Measurements from ENCODE around the gene TMEM156. TPM values are rescaled to one million over a fixed set of nuclear protein-coding genes. Genes with fewer than 3 reads are reported as not detected.

The TMEM156 gene
- polyA plus RNA-seq, 3 donors, result 0.31 to 1.1 (median 0.43) TPM

DNA sequence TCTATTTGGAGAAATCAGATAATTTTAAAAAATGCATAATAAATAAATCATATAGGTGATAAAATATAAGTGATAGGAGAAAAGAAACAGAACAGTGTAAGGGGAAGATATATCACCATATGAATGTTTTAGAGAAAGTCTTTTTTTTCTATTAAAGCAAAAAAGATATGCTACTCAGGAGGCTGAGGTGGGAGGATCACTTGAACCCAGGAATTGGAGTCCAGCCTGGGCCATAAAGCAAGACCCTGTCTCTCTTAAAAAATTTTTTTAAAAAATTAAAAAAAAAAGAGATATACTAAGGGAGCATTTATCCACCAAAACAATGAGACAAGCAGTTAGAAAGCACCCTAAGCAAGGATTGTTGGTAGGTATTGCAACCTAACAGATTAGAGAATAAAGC, 6.1 kb downstream of the TMEM156 start:
- Histone ChIP-seq H3K9ac (ENCODE audit: insufficient read depth, low read length, poor library complexity, severe bottlenecking) (no peak overlapping the region), H4K20me1 (ENCODE audit: insufficient read depth, low read length) (no peaks in the 10 kb centered on the region), H3K4me3 (replicated peaks in 1 of 3; ENCODE audit: low read depth in 2 of 3, low read length in 3 of 3) (peak overlapping the region in 1 of 3 experiments; percentile 44), H3K4me2 (replicated peaks; ENCODE audit: extremely low read depth, low read length, poor library complexity, severe bottlenecking) (peak overlapping the region; percentile 55), H3K27ac (ENCODE audit: low read depth in 1 of 2, low read length in 2 of 2) (peak overlapping the region in 1 of 2 donors; percentile 64), H3K4me1 (ENCODE audit: control insufficient read depth in 1 of 2, insufficient read depth in 2 of 2, low read length in 2 of 2) (peaks cover 39 to 44% of the 10 kb centered on the region in 2 donors), H3K27me3 (ENCODE audit: control insufficient read depth in 2 of 2, insufficient read depth in 2 of 2, low read length in 2 of 2) (no peaks in the 10 kb centered on the region), H3K36me3 (replicated peaks in 1 of 2; ENCODE audit: control insufficient read depth in 1 of 2, insufficient read depth in 2 of 2, low read length in 2 of 2) (no peaks in the 10 kb centered on the region), H3K79me2 (ENCODE audit: insufficient read depth, low read length) (peaks cover 20% of the 10 kb centered on the region), H3K9me3 (replicated peaks in 1 of 2; ENCODE audit: control insufficient read depth in 1 of 2, insufficient read depth in 1 of 2, low read length in 2 of 2) (no peaks in the 10 kb centered on the region), H2AFZ (ENCODE audit: insufficient read depth, low read depth, low read length, poor library complexity, severe bottlenecking) (no peak overlapping the region)
- TF ChIP-seq, protein P1, sequence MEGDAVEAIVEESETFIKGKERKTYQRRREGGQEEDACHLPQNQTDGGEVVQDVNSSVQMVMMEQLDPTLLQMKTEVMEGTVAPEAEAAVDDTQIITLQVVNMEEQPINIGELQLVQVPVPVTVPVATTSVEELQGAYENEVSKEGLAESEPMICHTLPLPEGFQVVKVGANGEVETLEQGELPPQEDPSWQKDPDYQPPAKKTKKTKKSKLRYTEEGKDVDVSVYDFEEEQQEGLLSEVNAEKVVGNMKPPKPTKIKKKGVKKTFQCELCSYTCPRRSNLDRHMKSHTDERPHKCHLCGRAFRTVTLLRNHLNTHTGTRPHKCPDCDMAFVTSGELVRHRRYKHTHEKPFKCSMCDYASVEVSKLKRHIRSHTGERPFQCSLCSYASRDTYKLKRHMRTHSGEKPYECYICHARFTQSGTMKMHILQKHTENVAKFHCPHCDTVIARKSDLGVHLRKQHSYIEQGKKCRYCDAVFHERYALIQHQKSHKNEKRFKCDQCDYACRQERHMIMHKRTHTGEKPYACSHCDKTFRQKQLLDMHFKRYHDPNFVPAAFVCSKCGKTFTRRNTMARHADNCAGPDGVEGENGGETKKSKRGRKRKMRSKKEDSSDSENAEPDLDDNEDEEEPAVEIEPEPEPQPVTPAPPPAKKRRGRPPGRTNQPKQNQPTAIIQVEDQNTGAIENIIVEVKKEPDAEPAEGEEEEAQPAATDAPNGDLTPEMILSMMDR (IDR thresholded peaks at IDR 0.05), result no peak
- Mint-ChIP-seq H3K4me1 (peaks cover 37% of the 10 kb centered on the region), H3K36me3 (peaks cover 0 to 5% of the 10 kb centered on the region in 2 donors), H3K9me3 (peaks cover 0 to 7% (median 0%) of the 10 kb centered on the region in 7 donors), H3K27me3 (ENCODE audit: low read depth in 3 of 3) (no peaks in the 10 kb centered on the region), H3K27ac (peak overlapping the region in 5 of 7 donors; percentile 64 to 80 (median 76)), H3K4me3 (no peak overlapping the region)
- no peak for DNase-seq
- intact Hi-C loops (cut with micrococcal nuclease), result no loop called here

DNA sequence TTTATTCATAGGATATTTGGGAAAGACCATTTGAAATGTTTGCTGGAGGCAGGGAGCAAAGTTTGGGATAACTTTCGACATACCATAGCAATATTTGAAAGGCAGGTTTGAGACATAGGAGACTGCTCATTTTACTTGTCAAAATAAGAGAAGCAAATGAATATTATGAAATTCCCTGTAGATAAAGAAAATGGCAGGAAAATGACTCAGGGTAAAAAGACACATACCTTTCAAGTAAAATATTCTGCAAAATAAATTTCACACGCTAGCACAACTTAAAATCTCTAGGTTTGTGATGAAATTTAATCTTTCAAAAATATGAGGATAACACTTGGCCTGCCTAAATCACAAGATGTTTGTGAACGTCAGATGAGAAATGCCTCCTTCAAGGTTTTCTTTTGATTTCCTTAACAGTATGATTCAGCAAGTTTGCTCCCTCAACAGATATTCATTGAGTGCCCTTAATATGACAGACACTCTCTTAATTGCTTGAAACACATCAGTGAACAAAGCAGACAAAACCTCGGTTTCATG, 6.6 kb downstream of the TMEM156 start:
- Histone ChIP-seq H2AFZ (ENCODE audit: insufficient read depth, low read depth, low read length, poor library complexity, severe bottlenecking) (peak overlapping the region; percentile 6), H3K9ac (ENCODE audit: insufficient read depth, low read length, poor library complexity, severe bottlenecking) (no peak overlapping the region), H3K9me3 (replicated peaks in 1 of 2; ENCODE audit: control insufficient read depth in 1 of 2, insufficient read depth in 1 of 2, low read length in 2 of 2) (no peaks in the 10 kb centered on the region), H4K20me1 (ENCODE audit: insufficient read depth, low read length) (no peaks in the 10 kb centered on the region), H3K4me1 (ENCODE audit: control insufficient read depth in 1 of 2, insufficient read depth in 2 of 2, low read length in 2 of 2) (peaks cover 39 to 40% of the 10 kb centered on the region in 2 donors), H3K27ac (ENCODE audit: low read depth in 1 of 2, low read length in 2 of 2) (peak overlapping the region in 1 of 2 donors; percentile 64), H3K4me3 (replicated peaks in 1 of 3; ENCODE audit: low read depth in 2 of 3, low read length in 3 of 3) (peak overlapping the region in 2 of 3 experiments; percentile 12 to 44), H3K36me3 (replicated peaks in 1 of 2; ENCODE audit: control insufficient read depth in 1 of 2, insufficient read depth in 2 of 2, low read length in 2 of 2) (no peaks in the 10 kb centered on the region), H3K79me2 (ENCODE audit: insufficient read depth, low read length) (peaks cover 16% of the 10 kb centered on the region), H3K27me3 (ENCODE audit: control insufficient read depth in 2 of 2, insufficient read depth in 2 of 2, low read length in 2 of 2) (no peaks in the 10 kb centered on the region), H3K4me2 (replicated peaks; ENCODE audit: extremely low read depth, low read length, poor library complexity, severe bottlenecking) (peak overlapping the region; percentile 55)
- H3K36me3 Mint-ChIP-seq, result peaks cover 0 to 5% of the 10 kb centered on the region in 2 donors
- H3K4me3 Mint-ChIP-seq, result peak overlapping the region; percentile 30 to 31
- intact Hi-C loops (cut with micrococcal nuclease), result no loop called here
- peaks cover 37% of the 10 kb centered on the region for H3K4me1 Mint-ChIP-seq
- H3K9me3 Mint-ChIP-seq, result peaks cover 0 to 7% (median 0%) of the 10 kb centered on the region in 7 donors
- DNase-seq, result peak; percentile 9 to 41 (median 37)
- H3K27me3 Mint-ChIP-seq (ENCODE audit: low read depth in 3 of 3), result no peaks in the 10 kb centered on the region
- TF ChIP-seq, protein P1 (IDR thresholded peaks at IDR 0.05), result no peak
- WGBS (ENCODE audit: insufficient coverage), result no CpG with 5 or more reads among the region's 4 CpGs
- H3K27ac Mint-ChIP-seq, result peak overlapping the region; percentile 64 to 86 (median 78)

Data from CD14-positive monocyte (primary cell).